GM21390 (cell line): ENCODE data around the gene ANXA9.

Experiments
- ATAC-seq: cut with Tn5 transposase; IDR thresholded peaks from one replicate; pipeline ENCODE4 v1.9.1; 2021; ENCODE audit not compliant: unreplicated experiment

The ANXA9 gene

DNA sequence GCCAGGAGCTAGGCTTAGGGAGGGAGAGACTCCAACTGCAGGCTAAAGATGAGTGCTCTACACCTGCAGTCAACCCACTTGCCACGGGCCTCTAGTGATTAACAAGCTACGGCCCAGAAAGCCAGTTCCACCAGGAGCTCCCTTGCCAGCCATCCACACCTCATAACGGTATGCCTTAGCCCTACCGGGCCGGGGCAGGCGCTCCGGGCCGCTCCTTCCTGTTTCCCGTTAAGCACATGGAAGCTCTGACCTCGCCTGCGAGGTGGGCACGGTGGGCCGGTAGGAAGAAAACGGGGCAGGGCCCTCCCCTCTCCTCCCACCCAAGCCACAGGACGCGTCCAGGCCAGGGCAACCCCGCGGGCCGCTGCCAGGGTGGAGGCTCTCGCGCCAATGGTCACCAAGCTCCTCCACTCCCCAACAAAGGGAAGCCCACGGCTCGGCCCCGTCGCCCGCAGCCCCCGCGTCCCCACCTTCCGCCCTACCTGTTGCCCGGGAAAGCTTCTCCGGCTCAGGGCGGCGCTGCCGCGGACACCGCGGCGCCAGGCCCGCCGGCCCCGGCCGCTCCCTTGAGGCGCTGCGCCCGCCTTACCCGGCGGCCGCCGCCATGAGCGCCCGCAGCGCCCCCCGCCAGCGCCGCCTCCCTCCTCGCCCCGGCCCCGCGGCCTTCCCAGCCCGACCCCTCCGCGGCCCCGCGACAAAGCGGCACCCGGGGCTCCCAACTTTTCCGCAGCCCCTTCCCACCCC is 8.1 kb upstream of the ANXA9 start:
- ATAC-seq, result peak; percentile 46

DNA sequence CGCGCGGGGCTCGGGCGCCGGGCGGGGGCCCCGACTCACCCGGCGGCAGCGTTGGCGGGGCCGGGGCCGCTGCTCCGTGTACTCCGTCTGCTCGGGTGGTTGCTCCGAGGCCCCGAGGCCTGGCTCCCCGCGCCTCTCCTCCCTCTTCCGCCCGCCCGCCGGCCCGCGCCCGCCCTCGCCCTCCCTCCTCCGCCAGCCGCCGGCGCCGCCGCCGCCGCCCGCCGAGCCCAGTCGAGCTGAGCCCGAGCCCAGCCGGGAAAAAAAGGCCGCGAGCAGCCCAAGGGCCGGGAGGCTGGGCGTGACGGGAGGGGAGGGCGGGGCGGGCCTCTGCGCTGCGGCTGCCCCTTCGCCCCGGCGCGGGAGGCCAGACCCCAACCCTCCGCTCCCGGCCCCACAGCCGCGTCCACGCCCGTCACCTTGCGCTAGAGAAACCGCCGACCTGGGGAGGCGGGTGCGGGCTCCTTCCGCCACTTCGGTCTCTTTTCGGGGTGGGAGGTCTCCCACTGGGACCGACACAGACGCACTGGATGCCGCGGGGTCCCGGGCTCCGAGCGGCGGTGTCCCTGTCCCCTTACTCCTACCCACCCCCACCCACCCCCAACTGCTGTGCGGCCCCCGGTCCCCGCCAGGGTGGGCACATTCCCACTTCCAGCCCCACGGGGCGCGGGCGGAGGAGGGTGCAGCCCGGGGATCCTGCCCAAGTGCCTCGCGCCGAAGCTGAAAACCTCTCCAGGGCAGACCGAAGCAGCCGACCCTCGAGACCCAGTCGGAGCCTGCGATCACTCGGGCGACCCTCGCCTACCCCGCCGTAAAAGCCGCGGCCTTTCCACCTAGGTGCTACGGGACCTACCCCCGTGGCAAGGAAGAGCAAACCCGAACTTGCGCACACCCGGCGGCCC is 7.3 kb upstream of the ANXA9 start, which contains the start of gene CERS2:
Gene CERS2, minus strand, starts transcription at position 256 of the 899 bp plus-strand sequence. CDS start 5,745 bp downstream, outside the sequence.
- peak; percentile 56 for ATAC-seq

DNA sequence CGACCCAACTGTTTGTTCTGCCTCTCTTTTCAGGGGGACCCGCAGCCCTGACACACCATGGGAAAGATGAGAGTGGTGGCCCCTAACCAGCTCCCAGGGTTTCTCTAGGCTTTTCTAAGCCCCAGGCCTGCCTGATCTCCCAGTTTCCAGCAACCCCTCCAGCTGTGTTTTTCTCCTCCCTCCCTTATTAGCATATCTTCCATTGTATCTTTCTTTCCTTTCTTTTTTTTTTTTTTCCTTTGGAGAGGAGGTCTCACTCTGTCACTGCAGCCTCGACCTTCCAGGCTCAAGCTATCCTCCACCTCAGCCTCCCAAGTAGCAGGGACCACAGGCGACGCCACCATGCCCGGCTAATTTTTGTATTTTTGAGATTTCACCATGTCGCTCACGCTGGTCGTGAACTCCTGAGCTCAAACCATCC is 5.7 kb upstream of the ANXA9 start:
- ATAC-seq, result no peak

- ATAC-seq, result no peak
These were observed 5.0 kb upstream of the ANXA9 start for GRCh38 chr1:150976879-150977694.

GRCh38 chr1:150979092-150980056 is 2.7 kb upstream of the ANXA9 start:
- peak; percentile 45 for ATAC-seq

- no peak for ATAC-seq
These were observed 801 bp upstream of the ANXA9 start for GRCh38 chr1:150981177-150981804.

DNA sequence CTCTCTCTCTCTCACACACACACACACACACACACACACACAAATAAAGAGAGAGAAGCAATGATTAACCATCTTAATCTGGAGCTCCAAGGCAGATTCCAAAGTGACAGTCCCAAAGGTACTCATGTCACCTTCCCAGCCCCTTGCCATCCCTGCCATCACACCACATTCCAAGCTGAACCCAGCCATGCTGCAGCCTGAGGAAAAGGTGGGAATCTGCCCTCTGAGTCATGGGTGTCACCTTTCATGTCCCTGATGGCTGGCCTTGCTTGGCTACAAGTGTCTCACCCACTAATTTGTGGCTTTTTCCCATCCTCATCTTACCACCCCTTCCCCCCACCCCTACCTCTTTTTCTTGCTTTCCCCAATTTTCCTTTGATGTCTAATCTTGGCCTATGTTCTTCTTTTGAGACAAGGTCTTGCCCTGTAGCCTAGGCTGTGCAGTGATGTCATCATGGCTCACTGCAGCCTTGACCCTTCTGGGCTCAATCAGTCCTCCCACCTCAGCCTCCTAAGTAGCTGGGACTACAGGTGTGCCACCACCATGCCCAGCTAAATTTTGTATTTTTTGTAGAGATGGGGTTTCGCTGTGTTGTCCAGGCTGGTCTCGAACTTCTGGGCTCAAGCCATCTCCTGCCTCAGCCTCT is 3.2 kb downstream of the ANXA9 start:
- no peak for ATAC-seq

DNA sequence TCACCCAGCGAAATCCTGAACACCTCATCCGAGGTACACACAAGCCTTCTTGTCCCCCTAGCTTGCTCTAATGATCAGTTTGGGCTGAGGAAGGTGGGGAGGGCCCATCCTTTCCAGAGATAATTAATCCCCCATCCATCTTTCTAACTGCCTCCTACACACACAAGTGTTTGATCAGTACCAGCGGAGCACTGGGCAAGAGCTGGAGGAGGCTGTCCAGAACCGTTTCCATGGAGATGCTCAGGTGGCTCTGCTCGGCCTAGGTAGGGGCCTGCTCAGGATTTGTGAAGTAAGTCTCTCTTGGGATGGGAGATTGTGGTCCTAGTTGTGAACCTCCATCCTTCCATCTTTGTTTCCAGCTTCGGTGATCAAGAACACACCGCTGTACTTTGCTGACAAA is 5.8 kb downstream of the ANXA9 start:
- no peak for ATAC-seq

- ATAC-seq, result no peak
These were observed 10.5 kb downstream of the ANXA9 start for GRCh38 chr1:150992626-150993025.

DNA sequence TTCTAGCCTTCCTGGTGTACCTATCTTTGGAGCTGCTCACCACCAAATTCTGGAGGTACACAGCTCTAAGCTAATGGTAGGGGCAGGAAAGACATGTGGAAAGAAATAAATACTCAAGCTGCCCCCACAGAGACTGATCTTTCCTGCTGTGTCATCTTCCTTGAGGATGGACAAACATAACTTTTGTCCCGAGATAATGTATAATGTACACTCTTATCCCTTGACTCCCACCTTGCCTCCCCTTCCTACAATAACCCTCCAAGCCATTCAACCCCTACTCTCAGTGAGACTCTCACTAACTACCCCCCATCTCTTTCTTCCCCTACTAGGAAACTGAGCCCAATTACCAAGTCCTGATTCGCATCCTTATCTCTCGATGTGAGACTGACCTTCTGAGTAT is 12.2 kb downstream of the ANXA9 start:
- no peak for ATAC-seq

DNA sequence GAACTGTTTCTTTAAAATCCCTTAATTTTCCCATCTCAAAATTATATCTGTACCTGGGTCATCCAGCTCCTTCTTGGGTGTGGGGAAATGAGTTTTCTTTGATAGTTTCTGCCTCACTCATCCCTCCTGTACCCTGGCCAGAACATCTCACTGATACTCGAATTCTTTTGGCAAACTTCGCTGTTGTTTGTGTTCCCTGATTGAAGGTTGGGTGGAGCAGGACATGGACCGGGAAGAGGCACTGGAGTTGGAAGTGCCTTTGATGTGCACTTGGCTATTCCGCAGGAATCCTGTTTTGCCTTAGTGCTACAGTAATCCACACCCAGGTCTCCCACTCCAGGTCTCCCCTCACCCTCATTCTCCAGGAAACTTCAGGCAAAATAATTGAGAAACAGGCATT is 13.4 kb downstream of the ANXA9 start:
- no peak for ATAC-seq

GRCh38 chr1:150995896-150996295 is 13.8 kb downstream of the ANXA9 start:
- ATAC-seq, result no peak

DNA sequence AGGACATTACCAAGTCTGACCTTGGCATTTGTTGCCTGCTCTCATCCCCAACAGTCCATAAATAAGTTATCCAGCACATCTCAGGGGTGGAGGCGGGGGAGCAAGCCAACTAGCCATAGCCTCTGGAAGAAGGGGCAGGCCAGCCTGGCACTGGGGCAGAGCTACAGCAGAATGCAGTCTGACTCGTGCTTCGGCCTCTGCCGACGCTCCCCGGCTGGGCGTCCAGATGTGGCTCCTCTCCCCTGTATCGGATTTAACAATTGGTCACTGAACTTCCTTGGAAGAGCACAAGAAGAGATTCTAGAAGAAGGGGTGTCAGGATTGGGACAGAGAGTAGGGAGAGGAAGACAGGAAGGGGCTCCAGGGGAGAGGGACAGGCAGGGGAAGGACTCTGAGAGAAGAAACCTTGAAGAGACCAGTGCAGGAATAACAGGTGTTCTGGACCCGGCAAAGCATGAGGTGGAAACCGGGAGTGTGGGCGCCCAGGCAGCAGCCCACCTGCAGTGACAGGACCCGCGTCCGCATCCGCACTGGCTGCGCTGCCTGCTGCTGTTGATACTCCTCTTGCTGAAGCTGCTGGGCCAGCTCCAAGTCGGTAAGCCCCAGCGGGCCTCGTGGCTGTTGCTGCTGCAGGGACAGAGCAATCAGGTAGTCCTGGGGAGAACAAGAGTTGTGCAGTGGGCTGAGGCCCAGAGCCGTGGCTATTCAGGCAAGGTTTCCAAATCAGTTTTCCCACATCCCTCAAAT is 15.2 kb downstream of the ANXA9 start:
- no peak for ATAC-seq

DNA sequence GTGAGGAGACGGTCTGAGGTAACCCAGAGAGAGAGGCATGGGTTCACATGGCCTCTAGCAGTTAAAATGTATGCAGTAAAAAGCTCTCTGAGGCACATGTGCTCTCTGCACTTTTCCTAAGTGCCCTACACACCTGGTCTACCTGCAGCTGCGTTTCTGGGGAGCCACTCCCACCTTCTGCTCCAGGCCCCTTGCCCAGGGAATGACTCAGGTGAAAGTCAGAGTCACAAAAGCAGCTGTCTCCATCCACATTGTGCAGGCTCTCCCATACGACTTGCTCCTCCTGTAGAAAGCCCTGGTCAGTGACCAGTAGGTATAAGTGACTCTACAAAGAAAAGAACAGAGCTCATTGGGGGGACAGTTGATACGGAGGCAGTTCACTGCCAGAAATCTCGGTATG is 15.9 kb downstream of the ANXA9 start:
- ATAC-seq, result no peak

DNA sequence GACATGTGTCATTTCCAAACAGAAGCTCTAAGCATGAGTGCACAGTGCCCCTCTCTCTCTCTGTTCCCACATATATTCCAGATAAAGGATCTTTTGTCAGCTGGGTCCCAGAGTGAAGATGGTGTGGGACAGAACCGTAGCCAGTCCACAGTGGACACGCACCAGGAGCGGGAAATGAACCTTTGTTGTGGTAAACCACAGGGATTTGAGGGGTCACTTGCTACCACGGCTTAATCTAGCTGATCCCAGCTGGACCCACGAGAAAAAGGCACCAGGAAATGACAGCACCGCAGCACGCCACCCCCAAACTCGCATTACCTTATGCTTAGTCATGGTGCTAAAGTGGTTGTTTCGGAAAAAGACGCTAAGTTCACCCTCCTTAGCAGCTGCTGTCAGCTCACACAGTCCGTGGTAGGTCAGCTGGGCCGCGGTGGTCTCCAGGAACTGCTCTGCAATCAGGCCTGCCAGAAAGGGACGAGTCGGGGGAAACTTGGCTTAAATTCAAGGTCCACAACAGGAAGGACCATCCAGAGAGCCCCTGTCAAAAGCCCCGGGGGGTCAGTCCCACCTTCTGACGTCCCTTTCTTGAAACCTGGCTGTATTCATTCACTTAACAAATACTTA is 17.1 kb downstream of the ANXA9 start:
- no peak for ATAC-seq

DNA sequence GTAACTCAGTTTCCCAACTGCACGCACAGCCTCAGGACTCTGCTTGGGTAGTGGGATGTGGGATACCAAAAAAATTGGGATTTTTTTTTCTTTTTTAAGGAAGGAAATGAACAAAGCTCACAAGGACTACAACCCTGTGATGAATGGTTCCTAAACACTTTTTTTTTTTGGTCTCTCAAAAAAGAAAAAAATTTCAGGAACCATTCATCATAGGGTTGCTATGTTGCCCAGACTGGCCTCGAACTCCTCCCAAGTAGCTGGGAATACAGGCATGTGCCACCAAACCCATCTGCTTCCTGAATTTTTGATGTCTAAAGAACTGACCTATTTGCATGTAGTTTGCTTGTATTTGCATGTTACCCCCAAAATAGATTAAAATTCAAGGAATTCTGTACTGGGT is 17.8 kb downstream of the ANXA9 start:
- no peak for ATAC-seq

- no peak for ATAC-seq
These were observed 18.3 kb downstream of the ANXA9 start for GRCh38 chr1:151000408-151000807.

GRCh38 chr1:151001602-151002001 is 19.5 kb downstream of the ANXA9 start:
- no peak for ATAC-seq
